Measurements from ENCODE around the gene TMEM121.
"Not testable (repeated sequence)": the region's sequence is repeated elsewhere in the genome, so short reads cannot be mapped to it uniquely, and the experiment has no call there.

Gene TMEM121

DNA sequence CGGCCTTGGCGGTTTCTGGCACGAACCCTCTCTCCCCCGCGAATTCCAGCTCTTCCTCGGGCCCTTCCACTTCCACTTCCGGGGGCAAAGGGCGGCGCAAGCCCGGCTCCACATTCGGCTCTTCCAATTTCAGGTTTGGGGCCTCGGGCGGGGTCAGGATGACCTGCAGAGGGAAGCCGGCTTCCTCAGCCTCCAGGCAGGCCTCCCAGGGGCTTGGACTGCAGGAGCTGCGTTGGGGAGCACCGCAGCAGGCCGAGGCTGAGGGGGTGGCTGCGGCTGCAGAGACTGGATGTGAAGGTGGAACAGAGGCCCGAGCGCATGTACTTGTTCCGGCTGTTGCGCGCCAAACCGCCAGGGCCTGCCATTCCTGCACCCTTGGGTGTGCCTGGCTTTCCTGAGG, 20.7 kb downstream of the TMEM121 start:
- not testable (repeated sequence) for DNase-seq (ENCODE audit: low read depth in 2 of 2)

DNA sequence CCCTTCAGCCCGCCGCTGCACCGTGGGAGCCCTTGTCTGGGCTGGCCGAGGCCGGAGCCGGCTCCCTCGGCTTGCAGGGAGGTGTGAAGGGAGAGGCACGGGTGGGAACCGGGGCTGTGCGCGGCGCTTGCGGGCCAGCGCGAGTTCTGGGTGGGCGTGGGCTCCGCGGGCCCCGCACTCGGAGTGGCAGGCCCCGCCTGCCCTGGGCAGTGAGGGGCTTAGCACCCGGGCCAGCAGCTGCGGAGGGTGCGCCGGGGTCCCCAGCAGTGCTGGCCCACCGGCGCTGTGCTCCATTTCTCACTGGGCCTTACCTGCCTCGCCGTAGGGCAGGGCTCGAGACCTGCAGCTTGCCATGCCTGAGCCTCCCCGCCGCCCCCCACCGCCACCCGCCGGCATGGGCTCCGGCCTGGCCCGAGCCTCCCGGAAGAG, 21.4 kb downstream of the TMEM121 start:
- DNase-seq (ENCODE audit: low read depth in 2 of 2): no peak

- DNase-seq (ENCODE audit: low read depth in 2 of 2): no peak
These were observed 23.1 kb downstream of the TMEM121 start for GRCh38 chr14:105549481-105549880.

DNA sequence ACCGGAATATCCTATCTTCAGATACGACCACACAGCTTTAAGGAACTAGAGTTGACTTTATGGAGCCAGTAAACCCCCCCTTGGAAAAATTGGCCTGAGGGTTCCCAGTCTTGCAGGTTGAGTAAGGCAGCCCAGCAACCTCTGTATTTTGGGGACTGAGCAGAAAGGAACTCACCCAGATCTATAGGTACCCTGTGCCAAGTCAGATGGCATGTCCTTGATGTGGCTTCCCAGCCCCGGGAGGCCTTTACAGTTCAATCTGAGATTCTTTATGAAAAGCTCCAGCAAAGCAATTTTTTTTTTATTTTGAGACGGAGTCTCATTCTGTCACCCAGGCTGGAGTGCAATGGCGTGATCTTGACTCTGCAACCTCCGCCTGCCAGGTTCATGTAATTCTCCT, 27.6 kb downstream of the TMEM121 start:
- DNase-seq (ENCODE audit: low read depth in 2 of 2): no peak

DNA sequence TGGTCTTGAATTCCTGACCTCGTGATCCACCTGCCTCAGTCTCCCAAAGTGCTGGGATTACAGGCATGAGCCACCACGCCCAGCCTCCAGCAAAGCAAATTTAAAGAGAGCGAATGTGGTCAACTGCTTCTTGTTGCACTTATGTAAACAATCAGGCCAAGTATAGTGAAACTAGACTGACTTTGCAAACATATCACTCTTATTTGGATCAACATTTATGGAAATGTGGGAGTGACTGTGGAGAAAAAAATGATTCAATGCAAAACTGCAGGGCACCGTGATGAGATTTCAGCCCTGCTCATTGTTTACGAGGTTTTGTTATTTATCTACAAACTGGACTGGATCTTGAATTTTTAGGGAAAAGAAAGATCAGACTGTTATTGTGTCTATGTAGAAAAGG, 28.1 kb downstream of the TMEM121 start:
- no peak for DNase-seq (ENCODE audit: low read depth in 2 of 2)

- DNase-seq (ENCODE audit: low read depth in 2 of 2): not testable (repeated sequence)
These were observed 31.3 kb downstream of the TMEM121 start for GRCh38 chr14:105557671-105558070.

GRCh38 chr14:105558449-105559154, 32.2 kb downstream of the TMEM121 start:
- DNase-seq (ENCODE audit: low read depth in 2 of 2): not testable (repeated sequence)

DNA sequence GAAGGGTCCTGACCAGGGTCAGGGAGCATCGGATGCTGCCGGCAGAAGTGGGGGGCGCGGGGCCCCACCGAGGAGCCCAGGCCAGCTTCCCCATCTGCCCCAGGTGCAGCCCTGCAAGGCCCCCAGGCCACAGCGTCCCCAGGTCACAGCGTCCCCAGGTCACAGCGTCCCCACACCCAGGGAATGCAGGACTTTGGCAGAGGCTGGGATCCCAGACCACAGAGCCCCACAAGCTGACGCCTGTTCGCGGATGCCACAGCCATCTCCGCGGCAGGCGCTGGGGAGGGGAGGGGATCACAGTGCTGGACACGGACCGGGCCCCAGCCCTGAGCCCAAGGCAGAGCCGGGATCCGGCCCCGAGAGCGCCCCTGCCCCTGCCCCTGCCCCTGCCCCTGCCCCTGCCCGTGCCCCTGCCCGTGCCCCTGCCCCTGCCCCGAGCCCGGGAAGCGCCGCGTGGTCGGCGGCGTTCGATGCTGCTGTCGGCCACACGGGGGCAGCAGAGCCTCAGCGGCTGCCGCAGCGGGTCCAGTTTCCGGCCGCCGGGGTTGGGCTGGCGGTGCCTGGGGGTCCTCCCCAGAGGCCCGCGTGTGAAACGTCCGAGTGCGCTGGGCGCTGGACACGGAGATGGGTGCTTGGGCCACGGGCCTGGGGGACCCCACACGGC, 33.1 kb downstream of the TMEM121 start:
- DNase-seq (ENCODE audit: low read depth in 2 of 2): peak in 1 of 2 donors; percentile 10

GRCh38 chr14:105560048-105560669, 33.8 kb downstream of the TMEM121 start:
- DNase-seq (ENCODE audit: low read depth in 2 of 2): not testable (repeated sequence)

GRCh38 chr14:105561345-105561744, 35.0 kb downstream of the TMEM121 start:
- not testable (repeated sequence) for DNase-seq (ENCODE audit: low read depth in 2 of 2)

DNA sequence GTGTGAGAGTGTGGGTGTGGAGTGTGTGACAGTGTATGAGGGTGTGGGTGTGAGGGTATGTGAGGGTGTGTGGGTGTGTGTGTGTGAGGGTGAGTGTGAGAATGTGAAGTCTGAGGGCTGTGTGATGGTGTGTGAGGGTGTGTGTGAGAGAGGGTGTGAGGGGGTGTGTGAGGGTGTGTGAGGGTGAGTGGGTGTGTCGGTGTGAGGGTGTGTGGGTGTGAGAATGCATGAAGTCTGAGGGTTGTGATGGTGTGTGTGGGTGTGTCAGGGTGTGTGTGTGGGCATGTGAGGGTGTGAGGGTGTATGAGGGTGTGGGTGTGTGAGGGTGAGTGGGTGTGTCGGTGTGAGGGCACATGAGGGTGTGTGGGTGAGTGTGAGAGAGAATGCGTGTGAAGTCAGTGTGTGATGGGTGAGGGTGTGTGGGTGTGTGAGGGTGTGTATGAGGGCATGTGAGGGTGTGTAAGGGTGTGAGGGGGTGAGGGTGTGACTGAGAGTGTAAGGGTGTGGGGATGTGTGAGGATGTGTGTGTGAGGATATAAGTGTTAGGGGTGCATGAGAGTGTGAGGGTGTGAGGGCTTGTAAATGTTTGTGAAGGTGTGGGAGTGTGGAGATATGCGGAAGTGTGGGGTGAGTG, 36.4 kb downstream of the TMEM121 start:
- no peak for DNase-seq (ENCODE audit: low read depth in 2 of 2)

DNA sequence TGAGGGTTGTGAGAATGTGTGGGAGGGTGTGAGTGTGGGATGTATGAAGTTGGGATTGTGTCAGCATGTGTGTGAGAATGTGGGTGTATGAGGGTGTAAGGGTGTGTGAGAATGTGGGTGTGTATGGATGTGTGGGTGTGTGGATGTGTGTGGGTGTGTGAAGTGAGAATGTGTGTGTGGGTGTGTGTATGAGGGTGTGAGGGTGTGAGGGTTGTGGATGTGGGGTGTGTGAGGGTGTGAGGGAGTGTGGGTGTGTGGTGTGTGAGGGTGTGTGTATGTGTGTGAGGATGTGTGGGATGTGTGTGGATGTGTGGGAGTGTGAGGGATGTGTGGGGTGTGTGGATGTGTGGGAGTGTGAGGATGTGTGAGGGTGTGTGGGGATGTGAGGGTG, 37.0 kb downstream of the TMEM121 start:
- DNase-seq (ENCODE audit: low read depth in 2 of 2): no peak

DNA sequence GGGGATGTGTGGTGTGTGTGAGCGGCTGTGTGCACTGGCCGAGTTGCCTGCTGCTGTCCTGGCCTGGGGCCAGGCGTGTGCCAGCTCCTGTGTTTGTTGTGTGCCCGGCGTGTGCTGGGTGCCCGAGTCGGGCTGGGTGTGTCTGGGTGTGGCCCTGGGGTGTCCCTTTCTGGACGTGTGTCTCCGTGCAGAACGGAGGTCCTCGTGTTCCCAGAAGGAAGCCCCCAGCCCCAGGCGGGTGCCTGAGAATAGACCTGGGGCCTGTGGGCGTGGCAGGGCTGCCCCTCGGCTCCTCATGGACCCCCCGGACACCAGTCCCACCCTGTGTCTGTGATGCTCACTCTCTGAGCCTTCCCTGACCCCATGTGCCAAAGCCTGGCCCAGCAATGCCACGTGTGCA, 38.2 kb downstream of the TMEM121 start:
- DNase-seq (ENCODE audit: low read depth in 2 of 2): not testable (repeated sequence)

- DNase-seq (ENCODE audit: low read depth in 2 of 2): not testable (repeated sequence)
These were observed 39.0 kb downstream of the TMEM121 start for GRCh38 chr14:105565185-105565919.

DNA sequence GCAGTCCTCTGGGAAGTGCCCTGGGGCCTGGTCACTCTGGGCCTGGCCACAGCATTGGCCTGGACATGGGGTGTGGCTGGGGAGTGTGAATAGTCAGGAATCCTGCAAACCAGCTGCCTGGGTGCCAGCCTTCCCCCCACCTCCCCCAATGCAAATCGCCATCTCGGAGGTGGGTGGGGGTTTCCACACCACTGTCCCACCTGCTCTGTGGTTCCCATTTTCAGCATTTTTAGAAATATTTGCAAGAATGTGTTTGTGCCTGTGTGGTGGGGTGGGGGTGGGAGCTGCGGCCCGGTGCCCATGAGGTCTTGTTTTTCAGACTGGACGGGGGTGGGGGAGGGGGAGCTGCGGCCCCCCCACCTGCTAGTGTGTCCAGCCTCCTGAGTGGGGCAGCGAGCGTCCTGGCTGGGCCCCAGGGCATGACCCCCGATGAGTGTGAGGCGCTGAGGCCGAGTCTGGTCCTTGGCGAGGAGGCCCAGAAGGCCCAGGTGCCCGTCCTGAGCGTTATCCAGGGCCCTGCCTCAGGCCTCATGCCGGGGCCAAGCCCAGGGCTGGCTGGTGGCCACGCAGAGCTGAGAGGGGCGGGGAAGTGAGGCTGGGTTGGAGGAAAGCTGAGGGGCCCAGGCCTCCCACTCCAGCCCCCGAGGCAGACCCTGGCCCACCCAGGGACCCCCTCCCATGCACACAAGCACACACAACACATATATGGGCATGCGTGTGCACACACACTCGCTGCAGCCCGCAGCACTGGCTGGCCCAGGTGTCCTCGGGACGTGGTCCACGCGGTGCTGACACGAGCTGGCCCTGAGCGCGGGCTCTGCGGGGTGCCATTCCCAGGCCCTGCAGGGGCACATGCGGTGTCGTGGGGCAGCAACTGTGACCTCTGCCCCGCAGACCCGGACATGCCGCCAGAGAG, 40.1 kb downstream of the TMEM121 start:
- not testable (repeated sequence) for DNase-seq (ENCODE audit: low read depth in 2 of 2)

- DNase-seq (ENCODE audit: low read depth in 2 of 2): not testable (repeated sequence)
These were observed 41.1 kb downstream of the TMEM121 start for GRCh38 chr14:105567164-105568103.

DNA sequence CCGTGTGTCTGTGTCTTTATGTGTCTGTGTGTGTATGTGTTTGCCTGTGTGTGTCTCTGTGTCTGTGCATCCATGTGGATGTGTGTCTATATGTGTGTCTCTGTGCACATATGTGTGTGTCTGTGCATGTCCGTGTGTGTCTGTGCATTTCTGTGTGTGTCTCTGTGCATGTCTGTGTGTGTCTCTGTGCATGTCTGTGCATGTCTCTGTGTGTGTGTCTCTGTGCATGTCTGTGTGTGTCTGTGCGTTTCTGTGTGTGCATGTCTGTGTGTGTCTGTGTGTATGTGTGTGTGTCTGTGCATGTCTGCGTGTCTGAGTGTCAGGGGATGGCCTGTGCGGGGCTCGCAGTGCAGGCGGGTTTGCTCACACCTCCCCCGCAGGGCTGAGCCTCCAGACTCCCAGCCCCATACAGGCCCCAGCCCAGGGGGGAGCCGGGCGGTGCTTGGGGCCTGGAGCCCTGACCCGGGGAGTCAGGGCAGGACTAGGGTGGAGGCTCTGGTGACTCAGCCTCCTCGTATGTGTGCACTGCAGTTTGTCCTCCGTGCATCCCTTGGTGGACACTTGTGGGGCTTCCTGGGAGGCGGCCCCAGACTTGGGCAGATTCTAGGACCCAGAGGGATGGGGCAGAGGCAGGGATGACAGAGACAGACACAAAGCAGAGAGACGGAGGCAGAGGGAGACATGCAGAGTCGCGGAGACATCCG, 41.9 kb downstream of the TMEM121 start:
- not testable (repeated sequence) for DNase-seq (ENCODE audit: low read depth in 2 of 2)

GRCh38 chr14:105568859-105569766, 42.7 kb downstream of the TMEM121 start:
- DNase-seq (ENCODE audit: low read depth in 2 of 2): no peak

All from stimulated activated CD4-positive, alpha-beta T cell treated with anti-CD3 and anti-CD28 coated beads, Interleukin-4, amount 100 ng/mL, for 48 hours (primary cell).